Progenitor cell of endocrine pancreas (in vitro differentiated cells): ENCODE measurements around the gene BNC2. TPM values are rescaled to one million over a fixed set of nuclear protein-coding genes. Genes with fewer than 3 reads are reported as not detected.

ENCODE experiments used
- DNase-seq: peaks from one replicate; pipeline ENCODE4 v3.0.0; 2021; ENCODE audit warnings: low spot score; ENCODE audit not compliant: unreplicated experiment
- H3K27ac Mint-ChIP-seq: 2 replicates; pipeline ENCODE4 v1.8.0; 2021; ENCODE audit warnings: mild to moderate bottlenecking, moderate library complexity, mixed read lengths
- H3K27me3 Mint-ChIP-seq: 2 replicates; pipeline ENCODE4 v1.8.0; 2021; ENCODE audit warnings: mixed read lengths
- H3K36me3 Mint-ChIP-seq: 2 replicates; pipeline ENCODE4 v1.8.0; 2022; ENCODE audit warnings: mixed read lengths; ENCODE audit not compliant: insufficient read depth
- H3K4me1 Mint-ChIP-seq: 2 replicates; pipeline ENCODE4 v1.8.0; 2021; ENCODE audit warnings: low read depth, mixed read lengths
- H3K4me3 Mint-ChIP-seq: 2 replicates; pipeline ENCODE4 v1.8.0; 2021; ENCODE audit warnings: low read depth, mild to moderate bottlenecking, moderate library complexity, mixed read lengths
- H3K9me3 Mint-ChIP-seq: 2 replicates; pipeline ENCODE4 v1.8.0; 2021; ENCODE audit warnings: low read depth, mixed read lengths
- total RNA-seq: library from RNA; stranded (reverse); gene quantifications from 2 replicates; pipeline ENCODE4 v1.2.1, GENCODE V29; 2021
- TF ChIP-seq, protein P1 (sequence below): fragments of 200-600 bp; sonication (generic); IDR thresholded peaks from one replicate; pipeline ENCODE4 v1.5.0; 2021; ENCODE audit warnings: antibody characterized with exemption, mild to moderate bottlenecking; ENCODE audit not compliant: unreplicated experiment

The BNC2 gene
- total RNA-seq, 1 donor from 2014 or later: 1.0 TPM

GRCh38 chr9:16806674-16807073, 63.8 kb downstream of the BNC2 start:
- no peak overlapping the region for H3K4me3 Mint-ChIP-seq
- no peak overlapping the region for H3K27ac Mint-ChIP-seq
- no peaks in the 10 kb centered on the region for H3K9me3 Mint-ChIP-seq
- TF ChIP-seq, protein P1, sequence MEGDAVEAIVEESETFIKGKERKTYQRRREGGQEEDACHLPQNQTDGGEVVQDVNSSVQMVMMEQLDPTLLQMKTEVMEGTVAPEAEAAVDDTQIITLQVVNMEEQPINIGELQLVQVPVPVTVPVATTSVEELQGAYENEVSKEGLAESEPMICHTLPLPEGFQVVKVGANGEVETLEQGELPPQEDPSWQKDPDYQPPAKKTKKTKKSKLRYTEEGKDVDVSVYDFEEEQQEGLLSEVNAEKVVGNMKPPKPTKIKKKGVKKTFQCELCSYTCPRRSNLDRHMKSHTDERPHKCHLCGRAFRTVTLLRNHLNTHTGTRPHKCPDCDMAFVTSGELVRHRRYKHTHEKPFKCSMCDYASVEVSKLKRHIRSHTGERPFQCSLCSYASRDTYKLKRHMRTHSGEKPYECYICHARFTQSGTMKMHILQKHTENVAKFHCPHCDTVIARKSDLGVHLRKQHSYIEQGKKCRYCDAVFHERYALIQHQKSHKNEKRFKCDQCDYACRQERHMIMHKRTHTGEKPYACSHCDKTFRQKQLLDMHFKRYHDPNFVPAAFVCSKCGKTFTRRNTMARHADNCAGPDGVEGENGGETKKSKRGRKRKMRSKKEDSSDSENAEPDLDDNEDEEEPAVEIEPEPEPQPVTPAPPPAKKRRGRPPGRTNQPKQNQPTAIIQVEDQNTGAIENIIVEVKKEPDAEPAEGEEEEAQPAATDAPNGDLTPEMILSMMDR: no peak
- peaks cover 41% of the 10 kb centered on the region for H3K27me3 Mint-ChIP-seq
- DNase-seq: no peak
- no peaks in the 10 kb centered on the region for H3K36me3 Mint-ChIP-seq
- peaks cover 3% of the 10 kb centered on the region for H3K4me1 Mint-ChIP-seq

- H3K4me3 Mint-ChIP-seq: no peak overlapping the region
- H3K27me3 Mint-ChIP-seq: peaks cover 34% of the 10 kb centered on the region
- no peak overlapping the region for H3K27ac Mint-ChIP-seq
- H3K4me1 Mint-ChIP-seq: no peaks in the 10 kb centered on the region
- no peak for DNase-seq
- H3K9me3 Mint-ChIP-seq: no peaks in the 10 kb centered on the region
- TF ChIP-seq, protein P1: no peak
- H3K36me3 Mint-ChIP-seq: no peaks in the 10 kb centered on the region
These were observed 66.8 kb downstream of the BNC2 start for GRCh38 chr9:16803648-16804047.

DNA sequence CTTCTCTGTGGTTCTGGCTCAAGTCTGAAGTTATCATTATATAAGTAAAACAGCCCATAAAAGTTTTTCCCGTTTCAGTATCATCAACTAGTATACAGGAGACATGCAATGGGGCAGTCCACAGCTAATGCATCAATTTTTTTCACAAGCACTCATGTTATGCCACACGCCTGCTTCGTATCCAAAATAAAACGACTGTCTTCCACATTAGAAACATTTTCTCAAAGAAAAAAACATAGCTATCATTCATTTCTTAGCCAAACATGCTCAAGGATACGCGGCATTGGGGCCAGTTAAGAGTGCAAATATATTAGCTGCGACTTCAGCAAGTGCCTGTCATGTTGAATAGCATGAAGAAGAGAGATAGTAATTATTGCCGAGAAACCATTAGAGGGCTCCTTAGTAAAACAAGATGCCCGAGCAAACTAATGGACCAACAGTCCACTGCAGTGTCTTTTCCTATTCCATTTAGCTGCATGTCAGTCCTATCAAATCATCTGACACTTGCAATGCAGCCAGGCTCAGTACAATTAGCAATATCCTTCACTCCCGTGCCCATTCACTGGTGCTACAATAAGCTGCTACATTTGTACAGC, 68.5 kb downstream of the BNC2 start:
- DNase-seq: no peak
- Mint-ChIP-seq H3K27me3 (peaks cover 30% of the 10 kb centered on the region), H3K4me1 (no peaks in the 10 kb centered on the region), H3K4me3 (no peak overlapping the region), H3K27ac (no peak overlapping the region), H3K9me3 (no peaks in the 10 kb centered on the region), H3K36me3 (no peaks in the 10 kb centered on the region)
- TF ChIP-seq, protein P1: no peak

DNA sequence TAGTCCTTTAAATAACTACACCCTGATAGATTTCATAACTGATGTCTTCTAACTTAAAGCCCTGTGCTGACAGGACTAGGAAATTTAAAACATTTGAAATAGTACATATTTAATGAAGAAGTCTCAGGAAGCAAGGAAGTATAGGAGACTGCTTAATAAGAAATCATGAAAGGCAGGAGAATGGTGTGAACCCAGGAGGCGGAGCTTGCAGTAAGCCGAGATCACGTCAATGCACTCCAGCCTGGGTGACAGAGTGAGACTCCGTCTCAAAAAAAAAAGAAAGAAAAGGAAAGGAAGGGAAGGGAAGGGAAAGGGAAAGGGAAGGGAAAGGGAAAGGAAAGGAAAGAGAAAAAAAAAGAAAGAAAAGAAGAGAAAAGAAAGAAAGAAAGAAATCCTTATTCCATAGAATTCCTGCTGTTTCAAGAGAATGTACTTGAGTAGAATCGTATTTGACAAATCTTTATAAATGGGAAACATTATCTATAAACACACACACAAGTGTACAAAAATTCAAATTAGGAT, 74.1 kb downstream of the BNC2 start:
- H3K4me3 Mint-ChIP-seq: no peak overlapping the region
- no peaks in the 10 kb centered on the region for H3K36me3 Mint-ChIP-seq
- H3K4me1 Mint-ChIP-seq: no peaks in the 10 kb centered on the region
- no peak overlapping the region for H3K27ac Mint-ChIP-seq
- no peak for DNase-seq
- H3K27me3 Mint-ChIP-seq: no peaks in the 10 kb centered on the region
- no peaks in the 10 kb centered on the region for H3K9me3 Mint-ChIP-seq
- TF ChIP-seq, protein P1: no peak

DNA sequence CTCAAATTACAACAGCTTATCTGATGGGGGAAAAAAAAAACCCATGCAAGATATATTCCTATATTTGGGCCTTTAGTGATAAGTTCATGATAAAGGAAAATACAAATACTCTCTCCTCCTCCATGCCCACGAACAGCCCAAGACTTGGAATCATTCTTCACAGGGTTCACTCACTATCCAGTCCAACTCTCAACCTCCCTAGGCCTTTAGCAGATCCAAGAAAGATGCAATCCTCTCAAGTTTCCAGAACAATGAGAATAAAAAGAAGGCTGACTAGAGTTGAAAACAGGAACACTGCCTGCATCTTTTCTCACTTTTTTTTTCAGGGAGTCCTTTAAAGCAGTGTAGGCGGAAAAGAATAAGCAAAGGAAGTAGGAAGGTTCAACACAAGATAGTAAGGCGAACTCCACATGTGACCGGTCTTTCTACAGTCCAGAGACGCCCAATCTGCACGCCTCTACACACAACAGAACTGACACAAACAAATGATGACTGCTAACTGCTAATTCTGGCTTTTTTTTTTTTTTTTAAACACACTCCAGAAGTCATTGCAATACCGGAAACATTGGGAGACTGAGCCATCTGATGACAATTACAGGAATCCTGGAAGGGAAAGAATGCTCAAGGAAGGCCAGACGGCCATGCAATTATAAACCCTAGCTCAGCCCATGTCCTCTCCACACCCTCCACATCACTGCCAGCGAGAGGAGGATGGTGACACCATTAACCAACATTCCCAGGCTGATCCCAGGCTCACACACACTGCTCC, 75.4 kb downstream of the BNC2 start:
- H3K27me3 Mint-ChIP-seq: no peaks in the 10 kb centered on the region
- H3K4me1 Mint-ChIP-seq: no peaks in the 10 kb centered on the region
- H3K9me3 Mint-ChIP-seq: no peaks in the 10 kb centered on the region
- no peak for DNase-seq
- TF ChIP-seq, protein P1: no peak
- no peaks in the 10 kb centered on the region for H3K36me3 Mint-ChIP-seq
- H3K27ac Mint-ChIP-seq: no peak overlapping the region
- H3K4me3 Mint-ChIP-seq: no peak overlapping the region
